Suprapubic skin (tissue), 4 donors: ENCODE measurements around the gene SIGLEC15.

Experiments
- EP300 ChIP-seq: sonication (generic); formaldehyde crosslinking; IDR thresholded peaks from one replicate; pipeline ENCODE4 v1.6.1; 2017; ENCODE audit warnings: antibody characterized with exemption
- POLR2A ChIP-seq, 2 donors: fragments of 450-650 bp; IDR thresholded peaks; one replicate each; pipeline ENCODE4 v1.6.1; 2017; ENCODE audit warnings: antibody characterized with exemption in 2 of 2, mild to moderate bottlenecking in 2 of 2, moderate library complexity in 2 of 2
- POLR2AphosphoS5 ChIP-seq, 3 donors: sonication (generic); formaldehyde crosslinking; IDR thresholded peaks; one replicate each; pipeline ENCODE4 v1.6.1; 2017; ENCODE audit warnings: antibody characterized with exemption in 3 of 3
- TF ChIP-seq, protein P1 (sequence below), 2 donors: fragments of 200-600 bp in 1 of 2; fragments of 450-650 bp in 1 of 2; sonication (generic) in 1 of 2; IDR thresholded peaks; one replicate each; pipeline ENCODE4 v1.5.1; 2016 to 2019; ENCODE audit warnings: antibody characterized with exemption in 2 of 2, mild to moderate bottlenecking in 1 of 2, moderate library complexity in 1 of 2

DNA sequence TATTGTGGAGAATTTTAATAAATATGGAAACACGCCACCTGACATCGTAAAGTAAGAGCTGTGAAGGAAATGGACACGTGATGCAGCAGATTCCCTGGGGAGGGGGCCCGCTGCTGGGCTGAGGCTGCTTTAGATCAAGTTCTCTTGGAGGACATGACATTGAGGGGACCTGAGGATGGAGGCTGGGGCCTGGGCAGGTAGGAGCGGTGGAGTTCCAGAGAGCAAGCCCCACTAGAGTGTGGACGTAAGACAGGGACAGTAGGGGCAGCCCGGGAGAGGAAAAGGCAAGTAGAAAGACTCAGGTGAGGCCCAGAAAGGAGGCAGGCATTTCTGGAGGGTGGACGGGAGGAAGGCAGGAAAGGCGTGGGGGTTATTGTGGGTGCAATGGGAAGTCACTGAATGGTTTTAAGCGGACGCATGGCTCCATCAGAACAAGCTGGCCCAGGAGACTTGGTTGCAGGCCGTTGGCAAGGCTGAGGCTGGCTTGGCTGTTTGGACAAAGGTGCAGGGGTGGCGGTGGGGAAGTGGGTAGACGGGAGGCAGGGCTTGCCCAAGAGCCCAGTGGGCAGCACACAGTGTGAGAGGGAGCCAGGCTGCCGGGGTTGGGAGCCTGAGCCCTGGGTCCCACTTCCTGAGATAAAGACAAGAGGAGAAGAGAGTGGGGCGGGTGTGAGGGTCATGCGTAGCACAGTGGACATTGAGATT is 15.7 kb downstream of the SIGLEC15 start:
- no peak for TF ChIP-seq POLR2AphosphoS5 (IDR thresholded peaks at IDR 0.05)
- TF ChIP-seq, protein P1, sequence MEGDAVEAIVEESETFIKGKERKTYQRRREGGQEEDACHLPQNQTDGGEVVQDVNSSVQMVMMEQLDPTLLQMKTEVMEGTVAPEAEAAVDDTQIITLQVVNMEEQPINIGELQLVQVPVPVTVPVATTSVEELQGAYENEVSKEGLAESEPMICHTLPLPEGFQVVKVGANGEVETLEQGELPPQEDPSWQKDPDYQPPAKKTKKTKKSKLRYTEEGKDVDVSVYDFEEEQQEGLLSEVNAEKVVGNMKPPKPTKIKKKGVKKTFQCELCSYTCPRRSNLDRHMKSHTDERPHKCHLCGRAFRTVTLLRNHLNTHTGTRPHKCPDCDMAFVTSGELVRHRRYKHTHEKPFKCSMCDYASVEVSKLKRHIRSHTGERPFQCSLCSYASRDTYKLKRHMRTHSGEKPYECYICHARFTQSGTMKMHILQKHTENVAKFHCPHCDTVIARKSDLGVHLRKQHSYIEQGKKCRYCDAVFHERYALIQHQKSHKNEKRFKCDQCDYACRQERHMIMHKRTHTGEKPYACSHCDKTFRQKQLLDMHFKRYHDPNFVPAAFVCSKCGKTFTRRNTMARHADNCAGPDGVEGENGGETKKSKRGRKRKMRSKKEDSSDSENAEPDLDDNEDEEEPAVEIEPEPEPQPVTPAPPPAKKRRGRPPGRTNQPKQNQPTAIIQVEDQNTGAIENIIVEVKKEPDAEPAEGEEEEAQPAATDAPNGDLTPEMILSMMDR (IDR thresholded peaks at IDR 0.05): no peak
- TF ChIP-seq POLR2A (IDR thresholded peaks at IDR 0.05): no peak
- TF ChIP-seq EP300: no peak
